HepG2 (cell line): ENCODE results near the gene FAM83D. TPM values are rescaled to one million over a fixed set of nuclear protein-coding genes. Genes with fewer than 3 reads are reported as not detected.

Source experiments
- ATAC-seq: fragments of 200-7000 bp; cut with Tn5 transposase; 3 replicates; pipeline ENCODE4 v1.9.1; 2020; ENCODE audit warnings: mild to moderate bottlenecking, moderate library complexity
- BruUV-seq: library from RNA; stranded (reverse); fragments of 400-500 nt; replicated peaks from 2 replicates; lab custom pipeline; 2021; lab: Mats Ljungman, UMichigan
- CTCF ChIA-PET: fragments of 300-600 bp; formaldehyde crosslinking; extraction: SDS; loops from one replicate; lab custom pipeline; 2021; ENCODE audit warnings: low total read pairs, inconsistent platforms, low intra/inter-chr PET ratio; lab: Yijun Ruan, JAX
- POLR2A ChIA-PET: fragments of 350-600 bp; sonication (Branson Sonifier 250); formaldehyde crosslinking; loops from one replicate; lab custom pipeline; 2020; ENCODE audit warnings: antibody characterized with exemption, inconsistent platforms; lab: Yijun Ruan, JAX
- DNase-seq: peaks from one replicate; pipeline ENCODE4 v3.0.0-alpha.2; 2015; ENCODE audit warnings: low spot score
- FAIRE-seq: peaks from 3 replicates; lab custom pipeline; 2011; peaks lifted over from hg19 to GRCh38; lab: Jason Lieb, UNC
- H2AFZ ChIP-seq: one replicate; pipeline ENCODE4 v1.6.1; 2011; ENCODE audit warnings: low read length, inconsistent platforms
- H3K27ac ChIP-seq: fragments of 300-600 bp; 3 replicates; pipeline ENCODE4 v1.8.0; 2011; ENCODE audit warnings: mixed run types, mild to moderate bottlenecking, mixed read lengths, low read length, inconsistent platforms; ENCODE audit not compliant: insufficient read depth; ENCODE audit errors: extremely low read length
- H3K27me3 ChIP-seq, 2 experiments: fragments of 200-600 bp in 1 of 2; 2 replicates in 1 of 2; 3 replicates in 1 of 2; pipeline versions ENCODE4 v1.6.0 to v1.8.0; 2011; ENCODE audit warnings: low read length in 2 of 2, mild to moderate bottlenecking in 2 of 2, moderate library complexity in 2 of 2, inconsistent platforms in 1 of 2; ENCODE audit not compliant: insufficient read depth in 2 of 2, control insufficient read depth in 1 of 2
- H3K36me3 ChIP-seq, 2 experiments: fragments of 200-600 bp in 1 of 2; replicated peaks in 1 of 2; 2 replicates in 1 of 2; 3 replicates in 1 of 2; pipeline versions ENCODE4 v1.5.1 to v1.8.0; 2011; ENCODE audit warnings: low read length in 2 of 2, inconsistent platforms in 1 of 2; ENCODE audit not compliant: insufficient read depth in 2 of 2, control insufficient read depth in 1 of 2
- H3K4me1 ChIP-seq: 2 replicates; pipeline ENCODE4 v1.5.1; 2012; ENCODE audit warnings: low read length, inconsistent platforms; ENCODE audit not compliant: insufficient read depth
- H3K4me2 ChIP-seq: 2 replicates; pipeline ENCODE4 v1.6.0; 2011; ENCODE audit warnings: low read depth, low read length, inconsistent platforms
- H3K4me3 ChIP-seq, 3 experiments: fragments of 200-600 bp in 1 of 3; sonication (generic), shearing (Covaris generic) in 1 of 3; replicated peaks in 1 of 3; 2 replicates each; pipeline ENCODE4 v1.5.1; 2011 to 2016; ENCODE audit warnings: low read length in 3 of 3, inconsistent platforms in 2 of 3, low read depth in 2 of 3, mild to moderate bottlenecking in 2 of 3, control low read depth in 1 of 3, mixed read lengths in 1 of 3; ENCODE audit not compliant: insufficient read depth in 1 of 3
- H3K79me2 ChIP-seq: one replicate; pipeline ENCODE4 v1.6.1; 2011; ENCODE audit warnings: low read length, inconsistent platforms; ENCODE audit not compliant: insufficient read depth
- H3K9ac ChIP-seq: 2 replicates; pipeline ENCODE4 v1.6.0; 2011; ENCODE audit warnings: mild to moderate bottlenecking, low read depth, low read length, inconsistent platforms; ENCODE audit not compliant: insufficient read depth
- H3K9me3 ChIP-seq: 2 replicates; pipeline ENCODE4 v1.5.1; 2012; ENCODE audit warnings: mild to moderate bottlenecking, low read length
- H4K20me1 ChIP-seq: 2 replicates; pipeline ENCODE4 v1.6.0; 2011; ENCODE audit warnings: inconsistent platforms, mild to moderate bottlenecking, low read length, moderate library complexity; ENCODE audit not compliant: insufficient read depth
- ATF7 ChIP-seq, 2 experiments: fragments of 450-650 bp in 1 of 2; sonication (generic) in 1 of 2; formaldehyde crosslinking in 1 of 2; IDR thresholded peaks; 2 replicates each; pipeline versions ENCODE4 v1.4.0 to v1.6.1; 2016 to 2020; ENCODE audit warnings: antibody characterized with exemption in 1 of 2, mild to moderate bottlenecking in 1 of 2, missing genetic modification reagents in 1 of 2
- IKZF1 ChIP-seq: fragments of 450-650 bp; IDR thresholded peaks from 2 replicates; pipeline ENCODE4 v1.7.1; 2016
- JUNB ChIP-seq: sonication (generic); formaldehyde crosslinking; IDR thresholded peaks from 2 replicates; pipeline ENCODE4 v1.8.0; 2022; ENCODE audit warnings: missing genetic modification reagents, mild to moderate bottlenecking, borderline replicate concordance
- JUND ChIP-seq: sonication (generic); formaldehyde crosslinking; IDR thresholded peaks from 2 replicates; pipeline ENCODE4 v1.8.0; 2022; ENCODE audit warnings: mild to moderate bottlenecking, missing genetic modification reagents
- U2AF1 ChIP-seq: fragments of 200-400 bp; formaldehyde crosslinking; optimal IDR thresholded peaks from 2 replicates; pipeline ENCODE3; 2017; ENCODE audit warnings: mild to moderate bottlenecking, low read depth, low read length
- ZBTB20 ChIP-seq: sonication (generic); formaldehyde crosslinking; IDR thresholded peaks from 2 replicates; pipeline ENCODE4 v1.8.1; 2023; ENCODE audit warnings: missing genetic modification reagents, low read depth, mild to moderate bottlenecking, borderline replicate concordance
- ZFP36L2 ChIP-seq: sonication (generic); formaldehyde crosslinking; IDR thresholded peaks from 2 replicates; pipeline ENCODE4 v1.4.0; 2020; ENCODE audit warnings: missing genetic modification reagents
- ZFP41 ChIP-seq: sonication (generic); formaldehyde crosslinking; IDR thresholded peaks from 2 replicates; pipeline ENCODE4 v1.4.0; 2020; ENCODE audit warnings: mild to moderate bottlenecking, missing genetic modification reagents, borderline replicate concordance
- ZNF430 ChIP-seq: sonication (generic); formaldehyde crosslinking; IDR thresholded peaks from 2 replicates; pipeline ENCODE4 v1.9.0; 2021; ENCODE audit warnings: mild to moderate bottlenecking, missing genetic modification reagents
- ZNF431 ChIP-seq: sonication (generic); formaldehyde crosslinking; IDR thresholded peaks from 2 replicates; pipeline ENCODE4 v1.9.0; 2022; ENCODE audit warnings: missing genetic modification reagents, low read depth, mild to moderate bottlenecking, borderline replicate concordance
- ZNF768 ChIP-seq: sonication (generic); formaldehyde crosslinking; IDR thresholded peaks from 2 replicates; pipeline ENCODE4 v1.4.0; 2020; ENCODE audit warnings: missing genetic modification reagents
- WGBS: methylation state at CpG from one replicate; pipeline ENCODE4 v1.1.6; 2017; ENCODE audit warnings: low lambda C conversion rate; 5-methylcytosine and 5-hydroxymethylcytosine counted together
- in situ Hi-C: cut with HindIII; loops from 2 replicates; pipeline ENCODE4 v1.10.0; 2017; ENCODE audit warnings: low pct_unique_long_range_greater_than_20kb; ENCODE audit not compliant: extremely low pct_ligation_motif_present
- intact Hi-C: fragments of 100-400 bp; cut with micrococcal nuclease; formaldehyde crosslinking; loops from one replicate; pipeline ENCODE4 v1.10.0; 2022; ENCODE audit not compliant: unreplicated experiment
- polyA plus RNA-seq, 8 experiments: library from polyadenylated mRNA; depleted of rRNA in 3 of 8; stranded (reverse) in 7 of 8; unstranded in 1 of 8; fragments of >200 nt; fragmentation: Illumina TruSeq in 4 of 8; extraction: Trizol in 4 of 8; gene quantifications; 2 replicates each; pipeline versions ENCODE4 v1.2.1 to v1.2.3, GENCODE V29; 2011 to 2016; ENCODE audit warnings: low read depth in 4 of 8, missing spikeins in 1 of 8, mixed read lengths in 1 of 8; ENCODE audit not compliant: insufficient read depth in 1 of 8
- total RNA-seq, 5 experiments: library from RNA; depleted of rRNA; stranded (reverse); fragments of >200 nt; fragmentation: Illumina TruSeq; extraction: Trizol; gene quantifications; 2 replicates each; pipeline ENCODE4 v1.2.3, GENCODE V29; 2016; ENCODE audit warnings: low read depth in 1 of 5
- TF ChIP-seq, protein P1 (sequence below): sonication (generic); formaldehyde crosslinking; IDR thresholded peaks from 2 replicates; pipeline ENCODE4 v1.4.0; 2020; ENCODE audit warnings: mild to moderate bottlenecking, missing genetic modification reagents
- TF ChIP-seq, protein P2 (sequence below): IDR thresholded peaks from 2 replicates; pipeline ENCODE4 v1.6.1; 2016; ENCODE audit warnings: missing genetic modification reagents, missing compliant biosample characterization
- TF ChIP-seq, protein P3 (sequence below): sonication (generic); formaldehyde crosslinking; IDR thresholded peaks from 2 replicates; pipeline ENCODE4 v1.4.0; 2020; ENCODE audit warnings: missing genetic modification reagents
- TF ChIP-seq, protein P4 (sequence below): sonication (generic); formaldehyde crosslinking; conservative IDR thresholded peaks from 2 replicates; pipeline ENCODE4 v1.8.1; 2023; ENCODE audit warnings: missing genetic modification reagents
- TF ChIP-seq, protein P5 (sequence below): sonication (generic); formaldehyde crosslinking; IDR thresholded peaks from 2 replicates; pipeline ENCODE4 v1.4.0; 2020; ENCODE audit warnings: mild to moderate bottlenecking, missing genetic modification reagents

Gene FAM83D
- total and polyA plus RNA-seq, 2 of the 13 experiments (the other 11 are each of a cell fraction or from before 2014, with no cell fraction given) = 51.4 to 64.0 TPM

DNA sequence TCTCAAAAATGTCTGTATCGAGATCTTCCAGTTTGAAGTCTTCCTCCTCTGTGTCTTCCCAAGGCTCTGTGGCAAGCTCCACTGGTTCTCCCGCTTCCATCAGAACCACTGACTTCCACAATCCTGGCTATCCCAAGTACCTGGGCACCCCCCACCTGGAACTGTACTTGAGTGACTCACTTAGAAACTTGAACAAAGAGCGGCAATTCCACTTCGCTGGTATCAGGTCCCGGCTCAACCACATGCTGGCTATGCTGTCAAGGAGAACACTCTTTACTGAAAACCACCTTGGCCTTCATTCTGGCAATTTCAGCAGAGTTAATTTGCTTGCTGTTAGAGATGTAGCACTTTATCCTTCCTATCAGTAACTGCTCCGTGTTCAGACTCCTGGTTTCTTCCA is 25.9 kb downstream of the FAM83D start (continued):
- TF ChIP-seq IKZF1 = no peak
- no peak for TF ChIP-seq ZNF430 (CRISPR knock-in tag)
- no peak for TF ChIP-seq ZBTB20
- TF ChIP-seq, protein P1, sequence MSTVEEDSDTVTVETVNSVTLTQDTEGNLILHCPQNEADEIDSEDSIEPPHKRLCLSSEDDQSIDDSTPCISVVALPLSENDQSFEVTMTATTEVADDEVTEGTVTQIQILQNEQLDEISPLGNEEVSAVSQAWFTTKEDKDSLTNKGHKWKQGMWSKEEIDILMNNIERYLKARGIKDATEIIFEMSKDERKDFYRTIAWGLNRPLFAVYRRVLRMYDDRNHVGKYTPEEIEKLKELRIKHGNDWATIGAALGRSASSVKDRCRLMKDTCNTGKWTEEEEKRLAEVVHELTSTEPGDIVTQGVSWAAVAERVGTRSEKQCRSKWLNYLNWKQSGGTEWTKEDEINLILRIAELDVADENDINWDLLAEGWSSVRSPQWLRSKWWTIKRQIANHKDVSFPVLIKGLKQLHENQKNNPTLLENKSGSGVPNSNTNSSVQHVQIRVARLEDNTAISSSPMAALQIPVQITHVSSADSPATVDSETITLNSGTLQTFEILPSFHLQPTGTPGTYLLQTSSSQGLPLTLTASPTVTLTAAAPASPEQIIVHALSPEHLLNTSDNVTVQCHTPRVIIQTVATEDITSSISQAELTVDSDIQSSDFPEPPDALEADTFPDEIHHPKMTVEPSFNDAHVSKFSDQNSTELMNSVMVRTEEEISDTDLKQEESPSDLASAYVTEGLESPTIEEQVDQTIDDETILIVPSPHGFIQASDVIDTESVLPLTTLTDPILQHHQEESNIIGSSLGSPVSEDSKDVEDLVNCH (CRISPR knock-in tag) = no peak
- TF ChIP-seq, protein P2, sequence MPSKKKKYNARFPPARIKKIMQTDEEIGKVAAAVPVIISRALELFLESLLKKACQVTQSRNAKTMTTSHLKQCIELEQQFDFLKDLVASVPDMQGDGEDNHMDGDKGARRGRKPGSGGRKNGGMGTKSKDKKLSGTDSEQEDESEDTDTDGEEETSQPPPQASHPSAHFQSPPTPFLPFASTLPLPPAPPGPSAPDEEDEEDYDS = no peak

DNA sequence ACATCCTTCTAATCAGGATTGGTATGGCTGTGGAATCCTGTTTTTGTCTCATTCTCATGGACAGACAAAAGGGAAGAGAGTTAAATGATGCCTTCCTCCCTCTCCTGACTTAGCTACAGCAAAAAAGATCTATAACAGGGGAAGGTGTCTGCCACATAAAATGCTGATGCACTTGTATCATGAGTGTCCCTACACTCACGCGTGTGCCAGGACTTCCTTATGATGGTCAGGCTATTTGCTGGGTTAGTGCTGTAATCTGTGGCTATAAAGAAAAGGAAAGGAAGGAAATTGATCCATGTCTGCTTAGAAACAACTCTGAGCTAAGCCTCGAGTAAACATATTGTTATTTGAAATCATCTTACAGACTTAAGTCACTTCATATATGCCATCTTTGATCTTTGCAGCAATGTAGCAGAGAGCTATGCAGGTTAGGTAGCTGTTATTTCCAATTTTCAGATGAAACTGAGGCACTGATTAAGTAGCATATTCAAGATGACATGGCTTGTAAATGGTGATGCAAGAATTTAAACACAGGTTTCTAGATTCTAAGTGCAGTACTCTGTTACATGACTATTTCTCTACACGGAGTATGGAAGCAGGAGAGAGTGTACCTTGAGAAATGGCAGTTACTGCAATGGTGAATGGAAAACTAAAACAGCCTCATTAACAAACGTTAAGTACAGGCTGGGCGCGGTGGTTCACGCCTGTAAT is 27.6 kb downstream of the FAM83D start:
- no peak overlapping the region for H3K4me3 ChIP-seq
- DNase-seq = no peak
- no TSS peak for BruUV-seq
- ChIA-PET CTCF (no interaction called here), POLR2A (interaction anchor here (0.7 to 1.6 kb wide), 3 partner anchors 8 to 40 kb away, joined by 3 to 13 read pairs (median 4); partner anchors contain the start of gene DHX35)
- H3K79me2 ChIP-seq = no peaks in the 10 kb centered on the region
- in situ Hi-C loops = no loop called here
- WGBS = 91% methylated on average over 8 of the region's 8 CpGs
- H2AFZ ChIP-seq = no peak overlapping the region
- H3K4me1 ChIP-seq = peaks cover 46% of the 10 kb centered on the region
- no peak for FAIRE-seq
- no peaks in the 10 kb centered on the region for H4K20me1 ChIP-seq
- H3K36me3 ChIP-seq = peaks cover 30 to 45% of the 10 kb centered on the region in 2 experiments
- no peak overlapping the region for H3K9ac ChIP-seq
- no peak overlapping the region for H3K4me2 ChIP-seq
- no peaks in the 10 kb centered on the region for H3K27me3 ChIP-seq
- ATAC-seq = peak; percentile 7; the same call in 2 of the 3 replicates
- intact Hi-C loops = no loop called here
- H3K9me3 ChIP-seq = no peaks in the 10 kb centered on the region
- peak overlapping the region; percentile 48 for H3K27ac ChIP-seq
- TF ChIP-seq ATF7 (IDR thresholded peaks at IDR 0.05) = peak; percentile 69; the same call in 1 of the 2 replicates
- TF ChIP-seq ATF7 (CRISPR knock-in tag; IDR thresholded peaks at IDR 0.05) = no peak
- TF ChIP-seq, protein P3, sequence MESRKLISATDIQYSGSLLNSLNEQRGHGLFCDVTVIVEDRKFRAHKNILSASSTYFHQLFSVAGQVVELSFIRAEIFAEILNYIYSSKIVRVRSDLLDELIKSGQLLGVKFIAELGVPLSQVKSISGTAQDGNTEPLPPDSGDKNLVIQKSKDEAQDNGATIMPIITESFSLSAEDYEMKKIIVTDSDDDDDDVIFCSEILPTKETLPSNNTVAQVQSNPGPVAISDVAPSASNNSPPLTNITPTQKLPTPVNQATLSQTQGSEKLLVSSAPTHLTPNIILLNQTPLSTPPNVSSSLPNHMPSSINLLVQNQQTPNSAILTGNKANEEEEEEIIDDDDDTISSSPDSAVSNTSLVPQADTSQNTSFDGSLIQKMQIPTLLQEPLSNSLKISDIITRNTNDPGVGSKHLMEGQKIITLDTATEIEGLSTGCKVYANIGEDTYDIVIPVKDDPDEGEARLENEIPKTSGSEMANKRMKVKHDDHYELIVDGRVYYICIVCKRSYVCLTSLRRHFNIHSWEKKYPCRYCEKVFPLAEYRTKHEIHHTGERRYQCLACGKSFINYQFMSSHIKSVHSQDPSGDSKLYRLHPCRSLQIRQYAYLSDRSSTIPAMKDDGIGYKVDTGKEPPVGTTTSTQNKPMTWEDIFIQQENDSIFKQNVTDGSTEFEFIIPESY = 0 out of 2 replicates have a peak, but pooled peaks have one; percentile 6
- no peak for TF ChIP-seq U2AF1
- no peak for TF ChIP-seq JUND (CRISPR knock-in tag)
- no peak for TF ChIP-seq ZNF768 (CRISPR knock-in tag)
- TF ChIP-seq, protein P4, sequence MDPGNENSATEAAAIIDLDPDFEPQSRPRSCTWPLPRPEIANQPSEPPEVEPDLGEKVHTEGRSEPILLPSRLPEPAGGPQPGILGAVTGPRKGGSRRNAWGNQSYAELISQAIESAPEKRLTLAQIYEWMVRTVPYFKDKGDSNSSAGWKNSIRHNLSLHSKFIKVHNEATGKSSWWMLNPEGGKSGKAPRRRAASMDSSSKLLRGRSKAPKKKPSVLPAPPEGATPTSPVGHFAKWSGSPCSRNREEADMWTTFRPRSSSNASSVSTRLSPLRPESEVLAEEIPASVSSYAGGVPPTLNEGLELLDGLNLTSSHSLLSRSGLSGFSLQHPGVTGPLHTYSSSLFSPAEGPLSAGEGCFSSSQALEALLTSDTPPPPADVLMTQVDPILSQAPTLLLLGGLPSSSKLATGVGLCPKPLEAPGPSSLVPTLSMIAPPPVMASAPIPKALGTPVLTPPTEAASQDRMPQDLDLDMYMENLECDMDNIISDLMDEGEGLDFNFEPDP = 0 out of 2 replicates have a peak, but pooled peaks have one; percentile 48
- TF ChIP-seq, protein P5, sequence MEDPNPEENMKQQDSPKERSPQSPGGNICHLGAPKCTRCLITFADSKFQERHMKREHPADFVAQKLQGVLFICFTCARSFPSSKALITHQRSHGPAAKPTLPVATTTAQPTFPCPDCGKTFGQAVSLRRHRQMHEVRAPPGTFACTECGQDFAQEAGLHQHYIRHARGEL (CRISPR knock-in tag) = no peak
- no peak for TF ChIP-seq JUNB
- no peak for TF ChIP-seq ZFP36L2 (CRISPR knock-in tag)
- TF ChIP-seq ZNF431 (CRISPR knock-in tag) = no peak
- no peak for TF ChIP-seq ZFP41 (CRISPR knock-in tag)
